HG03520 (cell line): Measurements from ENCODE around the gene MED1.

Experiments
- ATAC-seq: cut with Tn5 transposase; IDR thresholded peaks from one replicate; pipeline ENCODE4 v1.9.1; 2021; ENCODE audit warnings: mild to moderate bottlenecking, moderate library complexity; ENCODE audit not compliant: unreplicated experiment

Gene MED1

DNA sequence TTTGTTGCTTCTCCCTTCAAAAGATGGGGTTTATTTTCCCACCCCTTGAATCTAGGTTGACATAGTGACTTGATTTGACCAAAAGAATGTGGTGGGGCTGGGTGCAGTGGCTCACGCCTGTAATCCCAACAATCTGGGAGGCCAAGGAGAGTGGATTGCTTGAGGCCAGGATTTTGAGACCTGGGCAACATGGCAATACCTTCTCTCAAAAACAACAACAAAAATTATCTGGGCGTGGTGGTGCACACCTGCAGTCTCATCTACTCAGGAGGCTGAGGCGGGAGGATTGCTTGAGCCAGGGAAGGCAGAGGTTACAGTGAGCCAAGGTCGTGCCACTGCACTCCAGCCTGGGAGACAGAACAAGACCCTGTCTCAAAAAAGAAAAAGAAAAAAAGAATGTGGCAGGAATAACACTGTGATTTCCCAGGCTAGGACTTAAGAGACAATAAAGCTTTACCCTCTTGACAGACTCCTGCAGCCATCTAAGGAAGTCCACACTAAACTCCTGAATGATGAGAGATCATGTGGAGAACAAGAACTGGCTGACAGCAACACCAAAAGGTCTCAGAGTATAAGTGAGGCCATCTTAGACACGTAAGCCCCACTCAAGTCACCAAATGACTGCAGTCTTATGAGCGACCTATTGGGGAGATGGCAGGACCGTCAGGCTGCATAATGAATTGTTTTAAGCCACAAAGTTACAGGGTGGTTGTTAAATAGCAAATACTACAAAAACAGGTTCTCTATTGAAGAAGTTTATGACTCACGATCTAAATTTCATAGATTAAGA is 86.6 kb downstream of the MED1 start:
- no peak for ATAC-seq

DNA sequence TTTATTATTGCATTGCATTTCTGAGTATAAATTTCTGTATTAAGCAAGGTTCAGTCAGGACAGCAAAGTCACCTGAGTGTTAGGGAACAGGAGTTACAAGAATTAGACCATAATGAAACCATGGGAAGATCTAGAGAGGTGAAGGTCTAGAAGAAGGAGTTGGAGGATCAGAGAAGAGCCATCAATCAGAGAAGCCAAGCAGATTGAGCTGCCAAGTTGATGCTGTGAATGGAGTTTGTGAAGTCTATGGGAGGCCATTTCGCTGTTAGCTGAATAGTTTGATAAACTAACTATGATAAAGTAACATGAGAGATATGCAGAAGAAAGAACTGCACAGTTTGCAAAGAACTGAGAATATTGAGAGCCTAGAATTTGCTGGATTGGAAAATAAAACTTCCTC is 90.0 kb downstream of the MED1 start:
- ATAC-seq, result no peak

DNA sequence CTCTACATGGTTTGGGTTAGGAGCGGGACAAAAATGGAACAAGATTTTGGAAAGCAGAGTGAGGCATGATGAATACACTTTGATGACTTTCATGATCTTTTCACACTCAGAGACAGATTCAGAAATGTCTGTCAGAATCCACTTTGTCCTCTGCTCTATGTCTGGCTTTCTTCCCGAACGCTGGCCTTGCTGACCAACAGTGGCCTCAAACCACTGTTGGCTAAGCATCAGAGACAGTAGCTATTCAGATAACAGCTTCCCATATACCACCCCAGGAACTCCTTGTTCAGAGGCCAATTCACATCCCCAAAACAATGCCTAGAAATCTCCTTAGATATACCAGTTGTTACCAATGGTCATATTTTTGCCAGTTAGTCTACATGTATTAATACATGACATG is 90.5 kb downstream of the MED1 start:
- ATAC-seq, result no peak

DNA sequence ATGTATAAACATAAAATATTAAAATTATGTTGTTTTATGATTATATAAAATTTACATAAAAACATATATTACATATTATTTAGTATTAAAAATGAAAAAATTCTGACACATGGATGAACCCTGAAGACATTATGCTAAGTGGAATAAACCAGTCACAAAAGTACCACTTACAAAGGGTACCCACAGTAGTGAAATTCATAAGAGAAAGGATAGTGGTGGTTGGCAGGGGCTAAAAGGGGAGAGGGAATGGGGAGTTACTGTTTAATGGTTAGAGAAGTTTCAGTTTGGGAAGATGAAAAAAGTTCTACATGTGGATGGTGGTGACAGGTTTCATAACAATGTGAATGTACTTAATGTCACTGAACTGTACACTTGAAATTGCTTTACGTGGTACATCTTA is 91.1 kb downstream of the MED1 start:
- no peak for ATAC-seq

- ATAC-seq, result no peak
These were observed 93.1 kb downstream of the MED1 start for GRCh38 chr17:39357986-39358385.

- no peak for ATAC-seq
These were observed 93.6 kb downstream of the MED1 start for GRCh38 chr17:39357488-39357887.
